Pancreas (tissue), 10 donors: Measurements from ENCODE around the gene ARHGEF37. TPM values are rescaled to one million over a fixed set of nuclear protein-coding genes. Genes with fewer than 3 reads are reported as not detected.

ENCODE experiments used
- ATAC-seq, 4 donors: fragments of 200-7000 bp; cut with Tn5 transposase; one replicate each; pipeline versions ENCODE4 v1.8.0 to v1.9.1; 2020; ENCODE audit warnings: mild to moderate bottlenecking in 4 of 4, moderate library complexity in 4 of 4
- DNase-seq, 6 donors: peaks; one replicate each; pipeline ENCODE4 v3.0.0-alpha.2; 2020
- FAIRE-seq: peaks from 2 replicates; lab custom pipeline; 2012; peaks lifted over from hg19 to GRCh38; lab: Jason Lieb, UNC
- H3K27ac ChIP-seq, 4 donors: fragments of 200-600 bp; sonication (generic); 1 replicate in 3 of 4; 2 replicates in 1 of 4; pipeline versions ENCODE4 v1.5.0 to v1.8.0; 2020
- H3K27me3 ChIP-seq, 4 donors: fragments of 200-600 bp; one replicate each; pipeline ENCODE4 v1.8.0; 2021
- H3K36me3 ChIP-seq, 3 donors: fragments of 200-600 bp; sonication (generic) in 1 of 3; one replicate each; pipeline versions ENCODE4 v1.5.0 to v1.8.0; 2020 to 2021
- H3K4me1 ChIP-seq, 3 donors: fragments of 200-600 bp; one replicate each; pipeline ENCODE4 v1.8.0; 2021
- H3K4me3 ChIP-seq, 4 donors: fragments of 200-600 bp; sonication (generic) in 2 of 4; one replicate each; pipeline versions ENCODE4 v1.5.0 to v1.8.0; 2020 to 2021
- H3K9me3 ChIP-seq, 4 donors: fragments of 200-600 bp; one replicate each; pipeline ENCODE4 v1.8.0; 2021
- CTCF ChIP-seq, 4 donors: fragments of 200-600 bp; sonication (generic) in 3 of 4; IDR thresholded peaks; one replicate each; pipeline versions ENCODE4 v1.5.0 to v1.8.0; 2021; ENCODE audit warnings: antibody characterized with exemption in 4 of 4
- WGBS, 2 donors: extraction: QIAGEN DNeasy Blood & Tissue Kit; methylation state at CpG; one replicate each; pipeline ENCODE4 v1.1.7; 2013; 5-methylcytosine and 5-hydroxymethylcytosine counted together
- intact Hi-C, 3 donors: fragments of 100-400 bp; cut with DNase I; formaldehyde crosslinking; loops; one replicate each; pipeline versions ENCODE4 v1.11.1 to v1.14.2; 2022
- polyA plus RNA-seq, 2 donors: library from polyadenylated mRNA; stranded (reverse); fragments of 200-250 nt; gene quantifications; one replicate each; pipeline ENCODE4 v1.2.3, GENCODE V29; 2013
- total RNA-seq, 6 donors: library from RNA; stranded (reverse); fragmentation: NEBNext Ultra II Directional in 4 of 6; extraction: Animal tissue kit (Norgen Biotek cat#: 25700) in 4 of 6; gene quantifications; one replicate each; pipeline versions ENCODE4 v1.2.1 to v1.2.4, GENCODE V29; 2021 to 2023
- donor health status: healthy with polysubstance abuse.
- donor health status: DM: no; HTN: no; CAD: no; lungs with moderate emphysema.
- donor health status: DM: no; HTN: no; CAD: no.
- donor health status: control.
- donor health status: control.
- donor health status: Bipolar disorder and iron deficiency.
- donor health status: DM: yes; HTN: yes; CAD: no.
- donor health status: DM: no; HTN: no; CAD: no.
- donor health status: DM: no; HTN: no; CAD: no.
- donor health status: DM: yes; HTN: yes; CAD: no.

Gene ARHGEF37
- total and polyA plus RNA-seq, 8 donors: 5.7 to 13.6 (median 9.2) TPM

GRCh38 chr5:149675610-149676201 lies 94.4 kb downstream of the ARHGEF37 start:
- H3K27me3 ChIP-seq: no peaks in the 10 kb centered on the region
- no peaks in the 10 kb centered on the region for H3K9me3 ChIP-seq
- FAIRE-seq: no peak
- no peak for DNase-seq
- WGBS, 2 donors: 57 to 65% methylated on average over 12 of the region's 12 CpGs
- no peaks in the 10 kb centered on the region for H3K4me1 ChIP-seq
- H3K36me3 ChIP-seq: no peaks in the 10 kb centered on the region
- intact Hi-C loops: no loop called here
- peak; percentile 35 to 68 (median 54) for ATAC-seq
- no peak for TF ChIP-seq CTCF (IDR thresholded peaks at IDR 0.05)
- no peak overlapping the region for H3K4me3 ChIP-seq
- no peak overlapping the region for H3K27ac ChIP-seq

DNA sequence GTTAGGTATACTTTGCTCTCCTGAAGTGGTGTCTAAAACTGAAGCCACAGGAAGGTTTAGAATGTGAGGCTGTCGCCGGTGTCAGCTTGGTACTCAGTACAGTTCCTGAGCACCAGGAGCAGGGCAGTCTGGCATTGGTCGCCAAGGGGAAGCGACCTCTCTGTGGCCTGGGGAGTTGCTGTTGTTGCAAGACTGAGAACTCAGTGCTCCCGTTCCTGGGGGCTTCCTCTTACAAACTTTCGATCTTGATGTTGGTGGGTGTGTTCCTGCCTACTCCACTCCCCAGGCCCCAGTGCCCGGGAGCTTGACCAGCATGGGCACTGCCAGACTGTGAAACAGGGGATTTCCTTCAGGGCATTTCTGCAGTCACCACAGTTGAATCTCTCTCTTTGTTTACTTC lies 96.4 kb downstream of the ARHGEF37 start:
- H3K27me3 ChIP-seq: no peaks in the 10 kb centered on the region
- intact Hi-C loops: no loop called here

DNA sequence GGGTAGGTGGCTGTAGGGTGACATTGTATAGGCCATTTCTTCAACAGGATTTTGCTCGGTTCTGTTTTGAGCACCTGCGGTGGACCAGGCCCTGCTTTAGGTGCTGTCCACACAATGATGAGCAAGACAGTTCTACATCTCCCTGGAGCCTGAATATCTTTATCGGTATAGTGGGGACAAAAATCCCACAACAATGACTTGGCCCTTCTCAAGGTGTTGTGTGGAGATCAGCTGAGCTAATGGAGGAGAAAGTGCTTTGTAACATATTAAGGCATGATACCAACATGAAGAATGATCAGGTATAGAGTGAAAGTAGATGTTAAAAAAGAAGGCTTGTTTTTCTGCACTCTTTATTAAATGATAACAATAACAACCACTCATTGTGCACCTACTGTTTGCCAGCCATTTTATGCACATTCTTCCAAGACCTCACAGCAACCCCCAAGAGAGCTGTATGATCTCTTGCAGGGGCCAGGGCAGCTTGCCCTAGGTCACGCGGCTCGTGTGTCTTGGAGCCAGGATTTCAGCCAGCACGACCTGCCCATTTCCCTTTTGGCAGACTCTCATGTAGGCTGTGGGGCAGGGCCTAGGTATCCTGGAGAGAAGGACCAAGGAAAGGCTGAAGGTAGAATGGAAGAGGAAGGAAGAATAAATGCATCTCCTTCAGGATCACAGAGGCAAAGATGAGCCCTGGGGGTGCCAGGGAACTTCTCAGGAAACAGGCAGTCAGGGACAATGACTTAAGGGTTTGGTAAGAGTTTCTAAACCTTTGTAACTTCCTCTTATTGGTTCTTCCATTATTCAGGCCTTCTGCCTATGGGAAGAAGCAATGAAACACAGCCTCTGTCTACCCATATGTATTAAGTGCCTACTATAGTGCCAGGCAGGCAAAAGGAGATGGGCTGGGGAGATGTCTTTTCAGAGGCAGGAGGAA lies 98.8 kb downstream of the ARHGEF37 start:
- no peaks in the 10 kb centered on the region for H3K4me1 ChIP-seq
- H3K36me3 ChIP-seq: no peaks in the 10 kb centered on the region
- ATAC-seq (peak in 2 of 4 donors; percentile 15 to 34), DNase-seq (no peak), FAIRE-seq (no peak)
- H3K4me3 ChIP-seq: no peak overlapping the region
- H3K9me3 ChIP-seq: no peaks in the 10 kb centered on the region
- H3K27me3 ChIP-seq: no peaks in the 10 kb centered on the region
- intact Hi-C loops: no loop called here
- TF ChIP-seq CTCF (IDR thresholded peaks at IDR 0.05): no peak
- H3K27ac ChIP-seq: no peak overlapping the region
- 70 to 74% methylated on average over 7 of the region's 7 CpGs for WGBS, 2 donors

More for the DNA sequence above, 96.4 kb downstream of the ARHGEF37 start:
- Histone ChIP-seq H3K9me3 (no peaks in the 10 kb centered on the region), H3K4me1 (no peaks in the 10 kb centered on the region), H3K27ac (no peak overlapping the region), H3K4me3 (no peak overlapping the region), H3K36me3 (no peaks in the 10 kb centered on the region)
- WGBS, 2 donors: 80 to 87% methylated on average over 7 of the region's 7 CpGs
- TF ChIP-seq CTCF (IDR thresholded peaks at IDR 0.05): no peak
- FAIRE-seq (no peak), DNase-seq (no peak), ATAC-seq (peak in 2 of 4 donors; percentile 17 to 47)

DNA sequence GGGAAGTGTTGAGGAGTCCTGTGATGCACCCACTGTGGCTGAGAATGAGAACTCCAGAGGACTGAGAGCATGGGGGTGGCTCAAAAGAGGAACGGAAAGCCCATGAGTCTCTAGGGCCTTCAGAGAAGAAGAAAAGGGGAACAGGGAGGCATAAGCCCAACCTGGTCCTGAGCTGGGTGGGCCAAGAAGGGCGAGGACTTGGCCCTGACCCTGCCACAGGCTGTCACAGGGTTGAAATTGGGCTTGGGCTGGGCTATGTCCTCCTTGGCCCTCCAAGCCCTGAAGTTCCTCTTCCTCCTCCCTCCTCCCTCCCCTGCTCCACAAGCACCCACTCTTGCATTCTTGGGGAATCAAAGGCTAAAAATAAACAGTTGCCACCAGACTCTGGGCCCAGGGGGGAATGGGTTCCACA lies 99.5 kb downstream of the ARHGEF37 start:
- peak in 1 of 6 donors; percentile 33 for DNase-seq
- 86 to 95% methylated on average over 1 to 2 of the region's 2 CpGs for WGBS, 2 donors
- no peaks in the 10 kb centered on the region for H3K4me1 ChIP-seq
- intact Hi-C loops: no loop called here
- H3K9me3 ChIP-seq: no peaks in the 10 kb centered on the region
- no peak overlapping the region for H3K4me3 ChIP-seq
- no peaks in the 10 kb centered on the region for H3K27me3 ChIP-seq
- no peak for FAIRE-seq
- TF ChIP-seq CTCF (IDR thresholded peaks at IDR 0.05): no peak
- ATAC-seq: peak in 3 of 4 donors; percentile 56 to 80 (median 79)
- no peaks in the 10 kb centered on the region for H3K36me3 ChIP-seq
- no peak overlapping the region for H3K27ac ChIP-seq
